Hepatocyte (in vitro differentiated cells): ENCODE results near the gene LRRC19. TPM values are rescaled to one million over a fixed set of nuclear protein-coding genes. Genes with fewer than 3 reads are reported as not detected.

Experiments
- DNase-seq: peaks from one replicate; pipeline ENCODE4 v3.0.0-alpha.2; 2016; ENCODE audit warnings: low spot score
- H2AFZ ChIP-seq: fragments of 200-600 bp; sonication (generic); 2 replicates; pipeline ENCODE4 v1.6.0; 2016; ENCODE audit warnings: antibody characterized with exemption, mild to moderate bottlenecking
- H3K27ac ChIP-seq: fragments of 200-600 bp; sonication (generic); 2 replicates; pipeline ENCODE4 v1.5.1; 2016; ENCODE audit warnings: mild to moderate bottlenecking
- H3K27me3 ChIP-seq: fragments of 200-600 bp; sonication (generic); 2 replicates; pipeline ENCODE4 v1.6.1; 2016
- H3K36me3 ChIP-seq: fragments of 200-600 bp; sonication (generic); replicated peaks from 2 replicates; pipeline ENCODE4 v1.5.1; 2016; ENCODE audit warnings: low read depth; ENCODE audit not compliant: insufficient read depth
- H3K4me1 ChIP-seq: fragments of 200-600 bp; sonication (generic); 2 replicates; pipeline ENCODE4 v1.5.1; 2016; ENCODE audit warnings: mild to moderate bottlenecking, moderate library complexity; ENCODE audit not compliant: insufficient read depth
- H3K4me2 ChIP-seq: fragments of 200-600 bp; sonication (generic); 2 replicates; pipeline ENCODE4 v1.6.0; 2016
- H3K4me3 ChIP-seq: fragments of 200-600 bp; sonication (generic); 2 replicates; pipeline ENCODE4 v1.5.1; 2016; ENCODE audit warnings: mild to moderate bottlenecking
- H3K79me2 ChIP-seq: fragments of 200-600 bp; sonication (generic); 2 replicates; pipeline ENCODE4 v1.6.0; 2017; ENCODE audit warnings: mild to moderate bottlenecking
- H3K9me2 ChIP-seq: fragments of 200-600 bp; sonication (generic); replicated peaks from 2 replicates; pipeline ENCODE4 v1.6.0; 2017; ENCODE audit warnings: mild to moderate bottlenecking; ENCODE audit not compliant: insufficient read depth
- H3K9me3 ChIP-seq: fragments of 200-600 bp; sonication (generic); 2 replicates; pipeline ENCODE4 v1.5.1; 2016; ENCODE audit warnings: low read depth, mild to moderate bottlenecking
- H4K20me1 ChIP-seq: fragments of 200-600 bp; sonication (generic); 2 replicates; pipeline ENCODE4 v1.6.0; 2016; ENCODE audit warnings: mild to moderate bottlenecking; ENCODE audit not compliant: insufficient read depth, poor library complexity, severe bottlenecking
- CTCF ChIP-seq: fragments of 200-600 bp; sonication (generic); IDR thresholded peaks from 2 replicates; pipeline ENCODE4 v1.5.1; 2016; ENCODE audit warnings: antibody characterized with exemption, mild to moderate bottlenecking; ENCODE audit not compliant: poor library complexity
- EZH2 ChIP-seq: fragments of 200-600 bp; sonication (generic); IDR thresholded peaks from 2 replicates; pipeline ENCODE4 v1.6.1; 2016; ENCODE audit warnings: antibody characterized with exemption, mild to moderate bottlenecking, borderline replicate concordance
- EZH2phosphoT487 ChIP-seq: fragments of 200-600 bp; sonication (generic); IDR thresholded peaks from one replicate; pipeline ENCODE4 v1.6.1; 2018; ENCODE audit warnings: antibody characterized with exemption, mild to moderate bottlenecking, low read depth, moderate library complexity; ENCODE audit not compliant: unreplicated experiment, severe bottlenecking
- WGBS: methylation state at CpG from one replicate; pipeline ENCODE4 v1.1.6; 2016; ENCODE audit warnings: low lambda C conversion rate; ENCODE audit errors: missing lambda C conversion rate; 5-methylcytosine and 5-hydroxymethylcytosine counted together
- polyA plus RNA-seq: library from polyadenylated mRNA; unstranded; fragments of >200 nt; fragmentation: Nextera tagmentation; extraction: Ambion mirVana; gene quantifications from 2 replicates; pipeline ENCODE4 v1.2.1, GENCODE V29; 2016
- total RNA-seq: library from RNA; depleted of rRNA; stranded (reverse); fragments of >200 nt; gene quantifications from 2 replicates; pipeline ENCODE4 v1.2.3, GENCODE V29; 2014

Gene LRRC19
- total and polyA plus RNA-seq, 2 experiments from 2014 or later, result 9.6 to 44.6 TPM

DNA sequence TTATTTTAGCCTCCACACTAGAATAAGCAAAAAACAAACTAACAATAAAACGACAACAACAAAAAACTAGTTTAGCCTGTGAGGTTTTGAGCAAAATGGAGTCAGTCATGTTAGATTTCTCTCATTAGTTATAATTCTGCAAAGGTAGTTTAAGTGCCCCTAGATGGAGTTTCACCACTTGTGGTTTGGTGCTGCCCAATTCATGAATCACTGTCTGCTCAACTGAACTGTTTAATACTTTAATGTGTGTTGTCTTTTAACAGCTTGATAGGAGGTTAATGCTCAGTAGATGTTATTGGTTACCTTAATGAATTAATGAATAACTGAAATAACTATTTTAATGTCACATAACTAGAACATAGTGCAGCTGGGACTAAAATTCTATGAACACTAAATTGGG is 55.0 kb downstream of the LRRC19 start:
- H4K20me1 ChIP-seq, result peaks cover under 1% of the 10 kb centered on the region
- 87% methylated on average over 1 of the region's 1 CpG for WGBS
- no peaks in the 10 kb centered on the region for H3K36me3 ChIP-seq
- no peak overlapping the region for H3K27ac ChIP-seq
- no peak for DNase-seq
- no peak overlapping the region for H2AFZ ChIP-seq
- no peaks in the 10 kb centered on the region for H3K9me3 ChIP-seq
- TF ChIP-seq EZH2 (no peak), EZH2phosphoT487 (no peak), CTCF (no peak)
- H3K4me2 ChIP-seq, result no peak overlapping the region
- no peaks in the 10 kb centered on the region for H3K9me2 ChIP-seq
- peaks cover 12% of the 10 kb centered on the region for H3K79me2 ChIP-seq
- no peaks in the 10 kb centered on the region for H3K27me3 ChIP-seq
- H3K4me1 ChIP-seq, result peaks cover 9% of the 10 kb centered on the region
- H3K4me3 ChIP-seq, result no peak overlapping the region

GRCh38 chr9:26949637-26950069 is 55.8 kb downstream of the LRRC19 start:
- Histone ChIP-seq H3K4me2 (no peak overlapping the region), H2AFZ (no peak overlapping the region), H3K36me3 (no peaks in the 10 kb centered on the region), H3K4me1 (peaks cover 12% of the 10 kb centered on the region), H3K27ac (no peak overlapping the region), H3K9me3 (no peaks in the 10 kb centered on the region), H3K9me2 (no peaks in the 10 kb centered on the region), H3K4me3 (no peak overlapping the region), H4K20me1 (peaks cover 7% of the 10 kb centered on the region), H3K27me3 (no peaks in the 10 kb centered on the region), H3K79me2 (peaks cover 20% of the 10 kb centered on the region)
- no peak for DNase-seq
- no peak for TF ChIP-seq CTCF
- WGBS, result 83% methylated on average over 6 of the region's 6 CpGs

- no peaks in the 10 kb centered on the region for H3K9me3 ChIP-seq
- peak overlapping the region; percentile 36 for H3K4me3 ChIP-seq
- no peaks in the 10 kb centered on the region for H3K36me3 ChIP-seq
- no peaks in the 10 kb centered on the region for H3K9me2 ChIP-seq
- no peak for DNase-seq
- 0% methylated on average over 9 of the region's 9 CpGs for WGBS
- peak overlapping the region; percentile 98 for H3K27ac ChIP-seq
- H2AFZ ChIP-seq, result peak overlapping the region; percentile 74
- H4K20me1 ChIP-seq, result peaks cover 7% of the 10 kb centered on the region
- TF ChIP-seq EZH2phosphoT487 (no peak), CTCF (no peak), EZH2 (no peak)
- H3K4me1 ChIP-seq, result peaks cover 12% of the 10 kb centered on the region
- no peaks in the 10 kb centered on the region for H3K27me3 ChIP-seq
- H3K79me2 ChIP-seq, result peaks cover 40% of the 10 kb centered on the region
- peak overlapping the region; percentile 83 for H3K4me2 ChIP-seq
Observed at GRCh38 chr9:26947736-26948135, 57.7 kb downstream of the LRRC19 start.
